Activated CD8-positive, alpha-beta T cell treated with anti-CD3 and anti-CD28 coated beads for 36 hours (primary cell): ENCODE results near the gene INMT. TPM values are rescaled to one million over a fixed set of nuclear protein-coding genes. Genes with fewer than 3 reads are reported as not detected.

ENCODE experiments used
- ATAC-seq: fragments of 200-7000 bp; cut with Tn5 transposase; one replicate; pipeline ENCODE4 v1.10.0; 2021; ENCODE audit warnings: mild to moderate bottlenecking, moderate library complexity
- CTCF ChIA-PET: fragments of 350-600 bp; sonication (Branson Sonifier 250); formaldehyde crosslinking; loops from one replicate; lab custom pipeline; 2021; ENCODE audit warnings: antibody characterized with exemption; lab: Charles Lee
- POLR2A ChIA-PET: fragments of 350-600 bp; sonication (Branson Sonifier 250); formaldehyde crosslinking; loops from one replicate; lab custom pipeline; 2021; ENCODE audit warnings: antibody characterized with exemption; lab: Charles Lee
- DNase-seq: peaks from one replicate; pipeline ENCODE4 v3.0.0-alpha.2; 2020
- H3K27ac Mint-ChIP-seq: one replicate; pipeline ENCODE4 v1.8.0; 2021; ENCODE audit warnings: mild to moderate bottlenecking, mixed read lengths
- H3K27me3 Mint-ChIP-seq: one replicate; pipeline ENCODE4 v1.8.0; 2021; ENCODE audit warnings: mixed read lengths
- H3K36me3 Mint-ChIP-seq: one replicate; pipeline ENCODE4 v1.8.0; 2021; ENCODE audit warnings: low read depth, mixed read lengths
- H3K4me1 Mint-ChIP-seq: one replicate; pipeline ENCODE4 v1.8.0; 2021; ENCODE audit warnings: low read depth, mixed read lengths
- H3K4me3 Mint-ChIP-seq: one replicate; pipeline ENCODE4 v1.8.0; 2021; ENCODE audit warnings: mild to moderate bottlenecking, moderate library complexity, mixed read lengths
- H3K9me3 Mint-ChIP-seq: one replicate; pipeline ENCODE4 v1.8.0; 2021; ENCODE audit warnings: mixed read lengths
- CTCF ChIP-seq: fragments of 200-600 bp; IDR thresholded peaks from one replicate; pipeline ENCODE4 v1.8.0; 2022; ENCODE audit warnings: antibody characterized with exemption, mild to moderate bottlenecking
- intact Hi-C: fragments of 100-400 bp; cut with micrococcal nuclease; formaldehyde crosslinking; loops from one replicate; pipeline ENCODE4 v1.10.0; 2022
- total RNA-seq, 2 experiments: library from RNA; stranded (reverse); gene quantifications; one replicate each; pipeline ENCODE4 v1.2.3, GENCODE V29; 2021

INMT gene
- total RNA-seq, 2 experiments from 2014 or later: not detected

DNA sequence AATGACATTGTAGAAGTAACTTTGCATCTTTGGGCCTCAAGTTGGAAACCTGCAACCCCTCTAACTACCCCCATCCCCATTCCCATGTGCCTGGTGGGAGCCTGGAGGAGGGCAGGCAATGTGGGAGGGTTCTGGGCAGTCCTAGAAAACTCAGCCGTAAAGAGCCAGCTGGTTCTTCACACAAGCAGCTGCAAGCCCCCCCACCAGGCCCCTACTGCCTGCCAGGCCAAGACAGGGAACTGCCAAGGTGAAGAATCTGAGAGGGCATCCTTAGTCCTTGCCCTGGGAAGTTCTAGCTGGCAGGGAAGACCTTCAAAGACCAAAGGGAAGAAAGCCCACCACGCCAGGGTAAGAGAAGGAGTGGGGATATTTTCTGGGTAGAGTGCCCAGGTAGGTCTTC is 12.2 kb upstream of the INMT start:
- CTCF ChIA-PET: interaction anchor here (0.6 to 6.2 kb wide), 52 partner anchors 8 to 464 kb away, joined by 3 to 105 read pairs (median 5); partner anchors contain the start of gene CRHR2
- no peak overlapping the region for H3K4me3 Mint-ChIP-seq
- POLR2A ChIA-PET: interaction anchor here (3.3 kb wide), 1 partner anchor 13 kb away, joined by 9 read pairs; no protein-coding TSS in a partner anchor

DNA sequence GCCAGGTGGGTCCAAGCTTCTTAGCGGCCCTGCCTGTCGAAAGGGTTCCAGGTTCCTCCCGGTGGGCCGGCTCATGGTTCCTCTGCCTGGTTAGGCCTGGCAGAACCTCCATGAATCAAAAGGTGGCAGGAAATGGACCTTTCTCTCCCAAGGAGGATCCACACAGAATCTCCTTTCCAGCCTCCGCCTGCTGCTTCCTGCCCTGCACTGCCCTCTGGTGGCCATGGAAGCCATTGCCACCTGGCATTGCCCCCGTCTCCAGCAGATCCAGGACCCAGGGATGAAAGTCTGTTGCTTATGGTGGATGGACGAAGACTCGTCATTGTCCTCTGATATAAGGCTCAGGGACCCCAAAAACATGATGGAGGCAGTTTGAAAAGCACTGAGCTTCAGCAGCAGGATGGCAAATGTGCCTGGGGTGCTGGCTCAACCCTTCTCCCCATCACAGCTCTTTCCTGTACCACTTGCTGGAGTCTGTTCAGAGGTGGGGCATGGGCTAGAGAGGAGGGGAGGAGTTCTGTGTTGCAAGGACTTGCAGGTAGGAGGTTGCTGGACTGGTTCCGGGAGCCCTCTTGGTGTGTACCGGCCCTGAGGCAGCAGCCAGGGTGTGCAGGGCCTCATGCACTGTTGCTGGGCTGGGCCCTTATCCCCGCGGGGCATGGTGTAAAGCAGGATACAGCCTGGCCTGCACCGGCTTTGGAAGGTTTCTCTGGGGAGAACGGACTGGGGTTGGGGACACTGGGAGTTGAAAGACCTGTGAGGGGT is 11.3 kb upstream of the INMT start:
- Mint-ChIP-seq H3K4me1 (peaks cover 34% of the 10 kb centered on the region), H3K27ac (no peak overlapping the region), H3K4me3 (no peak overlapping the region), H3K36me3 (no peaks in the 10 kb centered on the region), H3K9me3 (no peaks in the 10 kb centered on the region), H3K27me3 (no peaks in the 10 kb centered on the region)
- DNase-seq (peak; percentile 84), ATAC-seq (peak; percentile 71)
- peak; percentile 98 for TF ChIP-seq CTCF
- intact Hi-C loops: no loop called here
- POLR2A ChIA-PET: interaction anchor here (1.0 to 1.6 kb wide), 2 partner anchors 10 to 117 kb away, joined by 3 to 4 read pairs; no protein-coding TSS in a partner anchor
- CTCF ChIA-PET: interaction anchor here (0.7 to 6.2 kb wide), 53 partner anchors 9 to 465 kb away, joined by 3 to 105 read pairs (median 5); partner anchors contain the start of gene CRHR2

More for the DNA sequence above, 12.2 kb upstream of the INMT start:
- intact Hi-C loops: loop anchor here (5.0 to 10.0 kb wide), 2 partner anchors 57 to 105 kb away; partner anchors contain the start of gene CRHR2
- no peaks in the 10 kb centered on the region for H3K36me3 Mint-ChIP-seq
- ATAC-seq: no peak
- no peak overlapping the region for H3K27ac Mint-ChIP-seq
- no peak for DNase-seq
- H3K27me3 Mint-ChIP-seq: no peaks in the 10 kb centered on the region
- H3K9me3 Mint-ChIP-seq: no peaks in the 10 kb centered on the region
- TF ChIP-seq CTCF: no peak
- H3K4me1 Mint-ChIP-seq: peaks cover 34% of the 10 kb centered on the region

- DNase-seq (no peak), ATAC-seq (no peak)
- no peaks in the 10 kb centered on the region for H3K9me3 Mint-ChIP-seq
- no peaks in the 10 kb centered on the region for H3K36me3 Mint-ChIP-seq
- H3K4me3 Mint-ChIP-seq: no peak overlapping the region
- ChIA-PET POLR2A (interaction anchor here (1.0 to 1.6 kb wide), 2 partner anchors 11 to 118 kb away, joined by 3 to 4 read pairs; no protein-coding TSS in a partner anchor), CTCF (interaction anchor here (1.0 to 6.2 kb wide), 25 partner anchors 8 to 231 kb away, joined by 3 to 105 read pairs (median 9); partner anchors contain the start of gene CRHR2)
- no peak overlapping the region for H3K27ac Mint-ChIP-seq
- H3K27me3 Mint-ChIP-seq: no peaks in the 10 kb centered on the region
- no peak for TF ChIP-seq CTCF
- intact Hi-C loops: no loop called here
- H3K4me1 Mint-ChIP-seq: peaks cover 34% of the 10 kb centered on the region
Measured at GRCh38 chr7:30741289-30741688, 10.6 kb upstream of the INMT start.

- H3K36me3 Mint-ChIP-seq: no peaks in the 10 kb centered on the region
- ATAC-seq: no peak
- no peaks in the 10 kb centered on the region for H3K27me3 Mint-ChIP-seq
- no peak for TF ChIP-seq CTCF
- no peak overlapping the region for H3K27ac Mint-ChIP-seq
- DNase-seq: no peak
- H3K4me3 Mint-ChIP-seq: no peak overlapping the region
- CTCF ChIA-PET: no interaction called here
- H3K9me3 Mint-ChIP-seq: no peaks in the 10 kb centered on the region
- H3K4me1 Mint-ChIP-seq: peaks cover 19% of the 10 kb centered on the region
- POLR2A ChIA-PET: no interaction called here
- intact Hi-C loops: no loop called here
Measured at GRCh38 chr7:30743371-30744074, 8.4 kb upstream of the INMT start.
